Activated naive CD4-positive, alpha-beta T cell treated with anti-CD3 and anti-CD28 coated beads, Interleukin-2, amount 10 ng/mL, durations not matched to agents 7 days and 5 days (primary cell): ENCODE data around the gene ZNF581.

Experiments used
- CTCF ChIA-PET: fragments of 350-600 bp; sonication (Branson Sonifier 250); formaldehyde crosslinking; loops from one replicate; lab custom pipeline; 2021; ENCODE audit warnings: antibody characterized with exemption; lab: Charles Lee
- DNase-seq: peaks from one replicate; pipeline ENCODE4 v3.0.0-alpha.2; 2020
- H3K27ac Mint-ChIP-seq: one replicate; pipeline ENCODE4 v1.8.0; 2021; ENCODE audit warnings: mild to moderate bottlenecking, moderate library complexity, mixed read lengths
- H3K27me3 Mint-ChIP-seq: one replicate; pipeline ENCODE4 v1.8.0; 2021; ENCODE audit warnings: mild to moderate bottlenecking, mixed read lengths
- H3K36me3 Mint-ChIP-seq: one replicate; pipeline ENCODE4 v1.8.0; 2021; ENCODE audit warnings: mixed read lengths
- H3K4me1 Mint-ChIP-seq: one replicate; pipeline ENCODE4 v1.8.0; 2021; ENCODE audit warnings: mixed read lengths
- H3K4me3 Mint-ChIP-seq: one replicate; pipeline ENCODE4 v1.8.0; 2021; ENCODE audit warnings: mild to moderate bottlenecking, moderate library complexity, mixed read lengths
- H3K9me3 Mint-ChIP-seq: one replicate; pipeline ENCODE4 v1.8.0; 2021; ENCODE audit warnings: mixed read lengths

Gene ZNF581

GRCh38 chr19:55603581-55604292 is 39.7 kb upstream of the ZNF581 start:
- H3K27me3 Mint-ChIP-seq = no peaks in the 10 kb centered on the region
- peak overlapping the region; percentile 93 for H3K4me3 Mint-ChIP-seq
- CTCF ChIA-PET = interaction anchor here (1.2 to 1.5 kb wide), 2 partner anchors 21 to 28 kb away, joined by 3 to 4 read pairs; partner anchors contain the start of gene ZNF784
- no peaks in the 10 kb centered on the region for H3K9me3 Mint-ChIP-seq
- H3K4me1 Mint-ChIP-seq = peaks cover 55% of the 10 kb centered on the region
- H3K27ac Mint-ChIP-seq = peak overlapping the region; percentile 98
- no peak for DNase-seq
- H3K36me3 Mint-ChIP-seq = peaks cover 30% of the 10 kb centered on the region

GRCh38 chr19:55605207-55605636 is 38.2 kb upstream of the ZNF581 start:
- H3K4me1 Mint-ChIP-seq = peaks cover 56% of the 10 kb centered on the region
- H3K27ac Mint-ChIP-seq = peak overlapping the region; percentile 98
- H3K4me3 Mint-ChIP-seq = peak overlapping the region; percentile 93

GRCh38 chr19:55605637-55606470 is 37.6 kb upstream of the ZNF581 start, which contains the start of gene ZNF865:
Gene ZNF865, plus strand, starts transcription at chr19:55605647. Its CDS starts 7,972 bp downstream, at chr19:55613619.
- peak within 1 kb of the TSS; percentile 93 for H3K4me3 Mint-ChIP-seq

More at GRCh38 chr19:55605207-55605636, 38.2 kb upstream of the ZNF581 start:
- CTCF ChIA-PET = interaction anchor here (0.8 to 2.5 kb wide), 15 partner anchors 12 to 147 kb away, joined by 3 to 21 read pairs (median 5); partner anchors contain the start of gene ZNF784
- H3K27me3 Mint-ChIP-seq = no peaks in the 10 kb centered on the region
- peaks cover 34% of the 10 kb centered on the region for H3K36me3 Mint-ChIP-seq
- DNase-seq = peak; percentile 99
- H3K9me3 Mint-ChIP-seq = no peaks in the 10 kb centered on the region

GRCh38 chr19:55606471-55606787 is 37.0 kb upstream of the ZNF581 start:
- Mint-ChIP-seq H3K9me3 (no peaks in the 10 kb centered on the region), H3K4me1 (peaks cover 54% of the 10 kb centered on the region), H3K36me3 (peaks cover 42% of the 10 kb centered on the region), H3K4me3 (peak overlapping the region; percentile 89), H3K27ac (peak overlapping the region; percentile 93), H3K27me3 (no peaks in the 10 kb centered on the region)
- DNase-seq = no peak
- CTCF ChIA-PET = interaction anchor here (0.7 to 2.5 kb wide), 23 partner anchors 11 to 465 kb away, joined by 3 to 21 read pairs (median 4); partner anchors contain the start of genes ISOC2, U2AF2, ZNF579 and ZNF784

More at GRCh38 chr19:55605637-55606470, 37.6 kb upstream of the ZNF581 start, which contains the start of gene ZNF865:
- CTCF ChIA-PET = interaction anchor here (0.7 to 2.5 kb wide), 24 partner anchors 11 to 465 kb away, joined by 3 to 21 read pairs (median 4); partner anchors contain the start of genes ISOC2, U2AF2, ZNF579 and ZNF784
- peaks cover 59% of the 10 kb centered on the region for H3K4me1 Mint-ChIP-seq
- no peaks in the 10 kb centered on the region for H3K9me3 Mint-ChIP-seq
- no peaks in the 10 kb centered on the region for H3K27me3 Mint-ChIP-seq
- peak within 1 kb of the TSS; percentile 98 for H3K27ac Mint-ChIP-seq
- DNase-seq = peak; percentile 81
- peaks cover 38% of the 10 kb centered on the region for H3K36me3 Mint-ChIP-seq

GRCh38 chr19:55606817-55607216 is 36.6 kb upstream of the ZNF581 start:
- peaks cover 50% of the 10 kb centered on the region for H3K4me1 Mint-ChIP-seq
- H3K27me3 Mint-ChIP-seq = no peaks in the 10 kb centered on the region
- CTCF ChIA-PET = interaction anchor here (0.7 to 2.5 kb wide), 22 partner anchors 11 to 466 kb away, joined by 3 to 21 read pairs (median 5); partner anchors contain the start of genes ISOC2, U2AF2, ZNF579 and ZNF784
- H3K36me3 Mint-ChIP-seq = peaks cover 39% of the 10 kb centered on the region
- peak overlapping the region; percentile 93 for H3K27ac Mint-ChIP-seq
- DNase-seq = no peak
- H3K4me3 Mint-ChIP-seq = peak overlapping the region; percentile 89
- no peaks in the 10 kb centered on the region for H3K9me3 Mint-ChIP-seq

- CTCF ChIA-PET = no interaction called here
These were observed 34.1 kb upstream of the ZNF581 start for GRCh38 chr19:55609326-55609725.

GRCh38 chr19:55611300-55611982 is 32.0 kb upstream of the ZNF581 start:
- H3K4me1 Mint-ChIP-seq = peaks cover 26% of the 10 kb centered on the region
- no peak overlapping the region for H3K4me3 Mint-ChIP-seq
- no peak overlapping the region for H3K27ac Mint-ChIP-seq
- CTCF ChIA-PET = no interaction called here
- H3K9me3 Mint-ChIP-seq = no peaks in the 10 kb centered on the region
- H3K36me3 Mint-ChIP-seq = peaks cover 39% of the 10 kb centered on the region
- DNase-seq = no peak
- no peaks in the 10 kb centered on the region for H3K27me3 Mint-ChIP-seq

More at GRCh38 chr19:55609326-55609725, 34.1 kb upstream of the ZNF581 start:
- Mint-ChIP-seq H3K4me1 (peaks cover 39% of the 10 kb centered on the region), H3K27ac (no peak overlapping the region), H3K27me3 (no peaks in the 10 kb centered on the region), H3K4me3 (no peak overlapping the region), H3K36me3 (peaks cover 42% of the 10 kb centered on the region), H3K9me3 (no peaks in the 10 kb centered on the region)
- DNase-seq = no peak

- Mint-ChIP-seq H3K27me3 (no peaks in the 10 kb centered on the region), H3K4me3 (no peak overlapping the region), H3K27ac (no peak overlapping the region), H3K36me3 (peaks cover 39% of the 10 kb centered on the region), H3K9me3 (no peaks in the 10 kb centered on the region), H3K4me1 (peaks cover 19% of the 10 kb centered on the region)
- DNase-seq = no peak
- CTCF ChIA-PET = no interaction called here
These were observed 31.3 kb upstream of the ZNF581 start for GRCh38 chr19:55611983-55612645.

- Mint-ChIP-seq H3K4me3 (no peak overlapping the region), H3K27me3 (no peaks in the 10 kb centered on the region), H3K9me3 (no peaks in the 10 kb centered on the region), H3K4me1 (peaks cover 9% of the 10 kb centered on the region), H3K27ac (no peak overlapping the region), H3K36me3 (peaks cover 42% of the 10 kb centered on the region)
- no peak for DNase-seq
- CTCF ChIA-PET = no interaction called here
These were observed 30.1 kb upstream of the ZNF581 start for GRCh38 chr19:55613396-55613795.

GRCh38 chr19:55613930-55614710 is 29.3 kb upstream of the ZNF581 start:
- no peak overlapping the region for H3K27ac Mint-ChIP-seq
- H3K4me1 Mint-ChIP-seq = peaks cover 9% of the 10 kb centered on the region
- CTCF ChIA-PET = no interaction called here
- peaks cover 42% of the 10 kb centered on the region for H3K36me3 Mint-ChIP-seq
- DNase-seq = no peak
- no peaks in the 10 kb centered on the region for H3K9me3 Mint-ChIP-seq
- H3K27me3 Mint-ChIP-seq = no peaks in the 10 kb centered on the region
- H3K4me3 Mint-ChIP-seq = no peak overlapping the region

- H3K27me3 Mint-ChIP-seq = no peaks in the 10 kb centered on the region
- CTCF ChIA-PET = no interaction called here
- no peak overlapping the region for H3K27ac Mint-ChIP-seq
- H3K9me3 Mint-ChIP-seq = no peaks in the 10 kb centered on the region
- H3K4me1 Mint-ChIP-seq = peaks cover 10% of the 10 kb centered on the region
- H3K36me3 Mint-ChIP-seq = peaks cover 41% of the 10 kb centered on the region
- no peak for DNase-seq
- no peak overlapping the region for H3K4me3 Mint-ChIP-seq
These were observed 28.5 kb upstream of the ZNF581 start for GRCh38 chr19:55614711-55615542.
